HG03571 (cell line): ENCODE data around the gene SDCCAG8.

Experiments
- ATAC-seq: cut with Tn5 transposase; IDR thresholded peaks from one replicate; pipeline ENCODE4 v1.9.1; 2021; ENCODE audit not compliant: unreplicated experiment

The SDCCAG8 gene

DNA sequence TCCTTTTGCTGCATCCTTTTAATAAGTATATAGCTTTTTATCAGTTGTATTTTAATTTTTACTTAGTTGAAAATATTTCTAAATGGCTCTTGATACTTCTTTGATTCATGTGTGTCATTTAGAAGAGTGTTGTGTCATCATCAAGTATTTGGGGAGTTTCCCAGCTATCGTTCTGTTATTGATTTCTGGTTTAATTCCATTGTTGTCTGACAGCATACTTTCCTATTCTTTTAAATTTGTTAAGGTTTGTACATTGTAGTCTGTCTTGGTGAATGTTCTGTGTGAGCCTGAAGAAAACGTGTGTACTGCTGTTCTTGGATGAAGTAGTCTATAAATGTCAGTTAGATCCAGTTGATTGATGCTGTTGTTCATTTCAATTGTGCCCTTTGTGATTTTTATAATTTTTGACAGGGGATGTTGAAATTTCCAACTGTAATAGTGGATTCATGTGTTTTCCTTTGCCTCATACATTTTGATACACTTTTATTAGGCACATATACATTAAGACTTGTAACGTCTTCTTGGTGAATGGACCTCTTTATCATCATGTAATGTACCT lies 24.8 kb downstream of the SDCCAG8 start:
- no peak for ATAC-seq

DNA sequence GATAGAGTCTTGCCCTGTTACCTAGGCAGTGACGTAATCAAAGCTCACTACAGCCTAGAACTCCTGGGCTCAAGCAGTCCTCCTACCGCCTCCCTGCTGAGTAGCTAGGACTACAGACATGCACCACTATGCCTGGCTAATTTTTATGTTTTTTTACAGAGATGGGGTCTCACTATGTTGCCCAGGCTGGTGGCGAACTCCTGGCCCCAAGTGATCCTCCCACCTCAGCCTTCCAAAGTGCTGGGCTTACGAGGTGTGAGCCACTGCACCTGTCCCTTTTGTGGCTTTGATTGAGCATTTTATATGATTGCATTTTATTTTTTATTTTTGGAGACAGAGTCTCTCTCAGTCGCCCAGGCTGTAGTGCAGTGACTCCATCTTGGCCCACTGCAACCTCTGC lies 25.8 kb downstream of the SDCCAG8 start:
- ATAC-seq: no peak

DNA sequence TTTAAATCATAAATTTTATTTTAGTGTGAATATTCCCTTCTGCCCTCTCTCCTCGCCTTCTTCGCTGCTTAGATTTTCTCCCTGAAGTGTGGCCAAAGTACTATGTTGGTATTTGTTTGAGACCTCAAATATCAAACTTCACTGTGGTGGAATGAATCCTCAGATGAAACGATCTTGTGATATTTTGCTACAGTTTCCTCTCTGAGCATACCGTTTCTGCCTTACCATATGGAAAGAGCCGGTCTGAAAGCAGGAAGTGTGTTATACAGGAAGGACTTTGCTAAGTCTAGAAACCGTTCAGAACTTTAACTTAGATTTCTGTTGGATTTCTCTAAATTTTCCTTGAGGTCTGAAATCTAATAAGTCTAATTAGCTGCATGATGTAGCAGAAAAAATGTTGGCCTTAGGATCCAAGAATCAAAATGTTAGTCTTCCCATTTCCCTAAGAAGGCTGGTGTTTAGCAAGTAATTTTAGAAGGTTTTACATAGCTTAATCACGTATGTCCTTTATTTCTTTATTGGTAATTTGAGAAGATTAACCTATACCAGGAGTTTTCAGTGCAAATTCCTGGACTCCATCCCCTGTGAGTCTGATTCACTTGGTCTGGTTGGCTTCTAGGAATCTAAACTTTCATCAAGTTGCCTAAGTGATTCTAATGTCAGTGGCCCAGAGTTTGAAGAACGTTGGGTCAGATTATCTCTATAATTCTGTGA lies 30.7 kb downstream of the SDCCAG8 start:
- ATAC-seq: no peak

DNA sequence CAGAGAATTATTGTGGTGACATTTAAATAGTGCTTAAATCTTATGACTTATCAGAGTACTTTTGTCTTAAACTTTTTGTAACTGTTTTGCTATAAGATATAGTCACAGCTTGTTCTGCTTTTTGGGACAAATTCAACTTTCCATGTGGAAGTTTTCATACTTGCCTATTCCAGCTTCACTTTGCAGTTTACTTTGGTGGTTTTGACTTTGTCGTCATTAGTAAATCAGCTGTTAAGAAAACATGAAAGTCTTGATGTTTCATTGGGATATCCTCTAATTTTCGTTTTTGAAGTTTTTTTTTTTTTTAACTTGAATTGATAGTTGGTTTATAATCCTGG lies 31.3 kb downstream of the SDCCAG8 start:
- no peak for ATAC-seq

DNA sequence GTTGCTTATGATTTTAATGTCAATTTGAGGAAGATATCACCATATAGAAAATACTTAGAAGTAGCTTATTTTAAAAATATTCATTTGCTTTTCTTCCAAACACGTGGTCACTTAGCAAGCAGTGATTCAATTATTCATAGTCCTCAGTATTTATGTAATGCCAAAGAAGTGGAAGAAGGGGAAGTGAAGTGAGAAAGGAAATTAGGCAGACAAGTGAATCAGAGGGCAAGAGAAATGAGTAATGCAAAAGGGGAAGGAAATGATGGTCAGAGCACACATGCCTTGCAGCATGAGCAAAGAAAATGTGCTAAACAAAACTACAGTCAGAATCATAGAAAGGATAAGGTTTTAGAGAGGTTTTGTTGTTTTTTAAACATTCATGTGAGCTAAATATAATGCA lies 31.8 kb downstream of the SDCCAG8 start:
- peak; percentile 75 for ATAC-seq

DNA sequence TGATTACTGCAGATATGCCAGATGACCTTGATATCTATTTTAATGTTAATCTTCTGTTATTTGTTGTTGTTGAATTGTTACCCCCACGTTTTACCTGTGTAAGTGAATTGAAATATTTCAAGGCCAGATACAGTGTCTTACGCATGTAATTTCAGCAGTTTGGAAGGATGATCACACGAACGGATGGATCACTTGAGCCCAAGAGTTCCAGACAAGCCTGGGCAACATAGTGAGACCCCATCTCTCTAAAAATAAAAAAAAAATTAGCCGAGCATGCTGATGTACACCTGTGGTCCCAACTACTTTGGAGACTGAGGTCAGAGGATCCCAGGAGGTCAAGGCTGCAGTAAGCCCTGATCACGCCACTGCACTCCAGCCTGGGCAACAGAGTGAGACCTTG lies 32.2 kb downstream of the SDCCAG8 start:
- ATAC-seq: no peak

DNA sequence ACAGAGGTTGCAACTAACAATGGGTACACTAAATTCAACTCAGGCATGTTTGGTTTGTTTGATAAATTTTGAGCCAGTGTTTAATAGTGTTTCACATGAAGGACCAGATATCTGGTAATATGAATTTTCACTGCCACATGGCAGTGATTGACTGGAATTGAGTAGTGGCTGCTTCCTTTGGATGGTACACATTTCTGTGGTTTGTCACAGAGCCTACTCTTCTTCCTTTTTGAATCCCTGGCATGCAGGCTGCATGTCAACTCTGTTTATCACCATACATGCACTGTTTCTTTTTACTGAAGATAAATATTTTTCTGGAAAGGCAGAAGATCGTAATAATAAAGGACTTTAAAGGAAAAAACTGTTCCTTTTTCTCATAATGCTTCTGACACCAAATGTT lies 35.5 kb downstream of the SDCCAG8 start:
- ATAC-seq: no peak

DNA sequence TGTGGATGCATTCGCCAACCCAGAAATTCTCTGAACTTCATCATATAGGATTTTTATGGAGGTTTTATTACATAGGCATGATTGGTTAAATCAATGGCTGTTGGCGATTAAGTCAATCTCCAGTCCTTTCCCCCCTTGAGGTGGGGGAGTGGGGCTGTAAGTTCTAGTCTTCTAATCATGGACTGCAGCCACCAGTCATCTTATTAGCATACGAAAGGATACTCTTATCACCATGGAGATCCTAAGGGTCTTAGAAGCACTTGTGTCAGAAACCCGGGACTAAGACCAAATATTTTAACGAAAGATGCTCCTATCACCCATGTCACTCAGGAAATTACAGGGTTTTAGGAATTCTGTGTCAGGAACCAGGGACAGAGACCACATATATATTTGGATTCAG lies 36.3 kb downstream of the SDCCAG8 start:
- no peak for ATAC-seq

DNA sequence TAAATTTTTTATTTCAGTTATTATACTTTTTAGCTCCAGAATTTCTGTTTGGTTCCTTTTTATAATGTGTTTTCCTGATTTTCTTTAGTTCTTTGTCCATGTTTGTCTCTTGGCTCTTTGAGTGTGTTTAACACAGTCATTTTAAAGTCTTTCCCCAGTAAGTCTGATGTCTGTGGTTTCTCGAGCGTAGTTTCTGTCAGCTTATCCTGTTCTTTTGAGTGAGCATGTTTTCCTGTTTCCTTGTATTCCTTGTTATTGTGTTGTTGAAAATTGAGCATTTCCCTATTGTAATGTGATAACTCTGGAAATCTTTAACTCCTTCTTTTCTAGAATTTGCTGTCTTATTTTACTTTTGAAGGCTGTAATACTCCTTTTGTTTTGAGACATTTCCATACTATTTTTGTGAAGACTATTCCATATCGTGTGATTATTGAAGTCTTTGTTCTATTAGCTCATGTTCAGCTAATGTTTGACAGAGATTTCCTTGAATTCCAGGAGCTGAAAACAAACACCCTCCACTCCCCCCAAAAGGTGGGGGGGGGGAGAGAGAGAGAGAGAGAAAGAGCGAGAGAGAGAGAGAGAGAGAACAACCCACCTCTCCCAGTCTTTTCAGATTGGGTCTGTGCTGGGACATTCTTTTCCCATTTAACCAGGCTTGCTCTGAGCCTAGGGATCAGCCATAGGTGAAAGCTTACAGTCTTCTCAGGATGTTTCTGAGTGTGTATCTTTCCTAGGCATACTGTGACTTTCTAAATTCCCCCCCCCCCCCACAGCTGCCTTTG lies 38.3 kb downstream of the SDCCAG8 start:
- ATAC-seq: no peak

DNA sequence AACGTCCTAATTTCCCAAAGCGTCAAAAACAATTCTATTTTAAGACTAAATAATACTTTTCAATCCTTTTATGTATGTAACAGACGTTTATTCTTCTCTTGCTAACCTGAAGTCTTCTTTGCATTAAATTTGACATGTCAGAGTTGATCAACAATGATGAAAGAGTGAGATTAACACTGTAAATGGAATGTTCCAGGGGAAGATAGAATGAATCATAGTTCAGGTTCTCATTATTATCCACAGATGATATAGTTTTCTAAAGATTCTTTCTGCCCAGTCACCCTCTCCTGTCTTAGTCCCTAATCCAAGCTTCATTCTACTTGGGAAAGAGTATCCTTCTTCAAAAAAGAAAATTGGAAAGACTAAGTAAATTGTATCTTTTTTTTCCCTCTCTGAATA lies 38.9 kb downstream of the SDCCAG8 start:
- ATAC-seq: no peak

DNA sequence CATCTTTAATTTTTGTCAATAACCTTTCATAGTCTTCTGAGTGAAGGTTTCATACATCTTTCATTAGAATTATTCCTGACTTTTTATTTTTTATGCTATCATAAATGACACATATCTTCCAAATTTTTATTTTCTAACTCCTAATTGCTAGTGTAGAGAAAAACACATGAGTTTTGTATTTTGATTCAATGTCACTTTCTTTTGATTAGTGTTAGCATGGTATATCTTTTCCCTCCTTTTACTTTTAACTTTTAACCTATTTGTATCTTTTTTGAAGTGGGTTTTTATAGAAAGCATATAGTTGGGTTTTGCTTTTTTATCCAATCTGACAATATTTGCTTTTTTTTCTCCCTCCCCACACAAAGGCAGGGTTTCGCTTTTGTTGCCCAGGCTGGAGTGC lies 43.2 kb downstream of the SDCCAG8 start:
- no peak for ATAC-seq

DNA sequence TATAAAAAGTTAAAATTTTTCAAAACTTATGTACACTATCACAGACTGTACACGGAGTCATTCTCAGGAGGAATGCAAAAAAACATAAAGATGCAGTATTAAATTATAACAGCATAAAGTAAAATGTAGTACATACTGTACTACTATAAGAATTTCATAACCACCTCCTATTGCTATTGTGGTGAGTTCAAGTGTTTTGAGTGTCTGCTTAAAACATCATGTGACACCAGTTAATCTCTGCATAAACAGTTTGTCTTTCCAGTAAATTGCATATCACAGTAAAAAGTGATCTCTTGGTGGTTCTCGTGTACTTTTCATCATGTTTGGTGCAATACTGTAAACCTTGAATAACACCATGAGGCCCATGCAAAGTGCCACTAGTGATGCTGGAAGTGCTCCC lies 45.2 kb downstream of the SDCCAG8 start:
- no peak for ATAC-seq

DNA sequence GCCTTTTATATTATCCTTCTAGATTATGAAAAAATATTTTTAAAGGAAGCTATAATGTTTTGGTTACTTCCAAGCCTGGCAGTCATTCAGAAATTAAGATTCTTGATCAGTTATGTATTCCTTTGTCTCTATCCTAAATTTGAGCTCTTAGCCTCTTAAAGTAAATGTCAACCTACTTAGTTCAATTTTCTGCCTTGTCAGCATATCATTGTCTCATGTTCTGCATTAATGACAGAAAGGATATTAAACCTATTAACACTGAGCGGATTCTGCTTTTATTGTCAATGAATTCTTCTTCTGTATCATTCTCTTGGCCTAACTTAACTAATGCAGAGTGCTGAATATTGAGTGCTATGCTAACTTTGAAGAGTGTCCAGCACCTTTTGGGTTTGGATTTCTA lies 56.0 kb downstream of the SDCCAG8 start:
- ATAC-seq: no peak

DNA sequence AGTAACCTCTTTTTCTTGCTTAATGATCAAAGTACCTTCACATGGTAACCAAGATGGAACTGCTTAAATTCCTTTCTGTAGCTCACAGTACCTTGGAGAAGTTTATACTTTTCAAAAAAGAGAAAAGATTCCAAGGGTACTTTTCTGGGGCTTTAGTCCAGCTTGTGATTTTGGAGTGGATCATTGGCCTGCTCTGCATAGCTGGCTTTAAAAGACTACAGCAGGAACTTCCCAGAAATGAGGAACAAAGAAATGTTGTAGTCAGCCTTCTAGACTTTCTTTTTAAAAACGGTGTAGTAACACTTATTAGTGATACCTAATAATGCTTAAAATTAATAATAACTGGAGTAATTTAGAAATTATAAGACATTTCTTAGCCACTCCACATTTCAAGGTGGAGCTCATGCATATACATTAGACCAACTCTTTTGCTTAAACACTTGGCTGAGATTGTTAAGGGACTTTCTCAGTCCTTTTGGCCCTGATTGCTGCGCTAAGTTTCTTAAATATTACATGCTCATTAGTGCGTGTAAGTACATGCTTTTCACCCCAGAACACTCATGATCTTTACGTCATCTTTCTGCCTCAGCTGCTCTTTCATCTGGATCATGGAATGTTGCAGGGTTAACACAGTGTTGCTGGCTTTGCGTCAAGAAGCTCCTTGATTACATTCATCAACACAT lies 57.3 kb downstream of the SDCCAG8 start:
- peak; percentile 37 for ATAC-seq

DNA sequence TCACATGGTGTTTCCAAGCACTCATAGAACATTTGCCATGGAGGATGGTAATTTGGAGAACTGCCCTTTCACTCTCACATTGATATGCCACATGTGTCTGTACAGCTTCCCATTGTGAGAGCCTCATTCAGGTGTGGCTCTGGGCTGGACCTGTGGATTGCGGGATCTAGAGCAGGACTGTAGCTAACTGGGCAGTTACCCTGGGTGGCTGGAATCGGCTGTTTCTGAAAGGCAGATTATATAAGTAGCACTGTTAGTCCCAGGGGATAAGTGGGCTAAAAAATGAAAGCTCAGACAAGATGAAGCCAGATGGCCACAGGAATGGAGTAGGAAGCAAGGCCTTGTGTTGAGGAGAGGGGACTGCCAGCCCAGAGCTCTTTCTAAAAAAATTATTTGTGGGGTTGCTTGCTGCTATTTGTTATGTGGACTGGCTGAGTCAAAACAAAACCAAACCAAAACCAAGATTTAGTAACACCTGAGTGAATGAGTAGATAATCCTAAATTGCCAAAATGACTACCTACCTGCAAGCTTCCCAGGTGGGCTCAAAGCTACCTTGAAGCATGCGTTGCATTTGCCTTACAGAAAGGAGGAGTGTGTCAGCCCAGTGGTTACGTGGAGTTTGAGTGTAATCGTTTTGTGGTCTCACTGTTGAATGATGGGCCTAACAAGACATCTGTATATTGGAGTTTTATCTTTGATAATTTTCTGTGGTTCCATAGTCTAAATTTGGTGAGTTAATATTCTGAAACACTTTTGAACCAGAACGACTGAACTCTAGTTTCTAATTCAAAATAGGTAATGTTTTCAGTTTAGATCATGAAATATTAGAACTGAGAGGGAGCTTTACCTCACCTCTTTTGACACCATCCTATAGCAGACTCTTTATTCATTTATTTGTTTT lies 58.0 kb downstream of the SDCCAG8 start:
- ATAC-seq: peak; percentile 75

DNA sequence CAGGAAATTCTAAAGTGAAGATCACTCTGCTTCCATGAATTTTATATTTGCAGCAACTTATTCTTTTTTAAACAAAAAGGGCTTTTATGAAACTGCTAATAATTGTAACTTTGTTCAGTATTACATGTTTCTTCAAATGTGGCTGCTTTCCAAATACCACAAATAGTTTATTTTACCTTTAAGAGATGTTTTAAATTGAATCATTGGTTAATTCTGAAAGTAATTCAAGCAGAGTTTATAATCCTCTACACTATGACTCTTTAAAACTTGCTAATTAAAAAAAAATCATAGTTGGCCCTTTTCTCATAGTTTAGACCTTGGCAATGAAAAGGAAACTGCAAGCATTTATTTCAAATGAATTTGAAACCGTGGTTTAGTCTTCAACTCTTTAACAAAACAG lies 59.6 kb downstream of the SDCCAG8 start:
- no peak for ATAC-seq

DNA sequence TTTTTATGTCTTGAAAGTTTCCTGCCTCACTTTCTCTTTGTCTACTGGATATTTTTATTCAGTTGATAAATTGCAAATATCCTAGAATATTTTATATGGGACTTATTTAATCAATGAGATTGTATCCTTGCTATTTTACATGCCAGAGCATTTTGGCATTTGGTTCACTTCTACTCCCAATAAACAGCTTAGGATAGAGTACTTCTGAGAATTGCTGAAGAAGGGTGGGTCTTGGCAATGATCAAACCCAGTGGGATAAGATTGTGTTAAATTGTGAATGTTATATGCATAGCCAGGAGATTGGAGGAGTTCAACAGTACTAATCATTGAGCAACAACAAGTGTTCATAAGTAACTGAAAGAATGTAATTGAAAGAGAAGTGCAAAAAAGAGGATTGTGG lies 60.1 kb downstream of the SDCCAG8 start:
- no peak for ATAC-seq

DNA sequence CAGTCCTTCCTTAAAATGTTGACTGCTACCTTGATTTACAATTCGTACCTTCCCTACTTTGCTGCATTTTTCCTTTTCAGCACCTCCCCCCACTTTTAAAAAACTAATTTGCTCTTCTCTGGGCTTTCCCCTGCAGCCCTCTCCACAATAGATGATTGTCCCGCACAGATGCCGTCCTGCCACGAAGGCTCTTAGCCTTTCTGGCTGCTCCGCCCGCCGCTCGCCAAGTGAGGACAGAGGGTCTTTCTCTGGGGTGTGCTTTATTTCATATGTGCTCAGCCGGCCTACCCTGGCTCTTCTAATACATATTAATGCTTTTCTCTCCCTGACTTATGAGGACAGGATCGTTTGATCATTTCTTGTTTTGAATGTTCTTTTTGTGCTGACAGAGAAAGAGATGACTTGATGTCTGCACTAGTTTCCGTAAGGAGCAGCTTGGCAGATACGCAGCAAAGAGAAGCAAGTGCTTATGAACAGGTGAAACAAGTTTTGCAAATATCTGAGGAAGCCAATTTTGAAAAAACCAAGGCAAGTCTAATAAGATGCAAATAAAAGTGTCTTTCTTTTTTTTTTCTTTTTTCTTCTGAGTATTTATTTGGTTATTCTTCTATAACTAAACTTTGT lies 60.6 kb downstream of the SDCCAG8 start:
- ATAC-seq: no peak

DNA sequence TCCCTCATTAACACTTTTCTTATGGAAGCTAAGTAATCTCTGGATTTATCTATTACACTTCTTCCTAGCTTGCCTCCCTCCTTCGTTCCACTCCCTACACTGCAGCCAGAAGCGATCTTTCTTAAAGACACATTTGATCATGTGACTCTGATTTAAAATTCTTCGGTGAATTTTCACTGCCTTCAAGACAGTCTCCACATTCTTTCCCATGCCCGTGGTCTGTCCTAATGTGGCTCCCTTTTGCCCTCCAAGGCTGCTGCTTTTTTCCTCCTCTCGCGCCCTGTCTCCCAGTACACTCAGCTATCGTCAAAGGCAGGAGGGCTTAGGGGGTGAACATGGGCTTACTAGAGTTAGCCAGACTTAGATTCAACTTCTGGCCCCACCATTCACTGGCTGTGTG lies 64.4 kb downstream of the SDCCAG8 start:
- ATAC-seq: no peak

DNA sequence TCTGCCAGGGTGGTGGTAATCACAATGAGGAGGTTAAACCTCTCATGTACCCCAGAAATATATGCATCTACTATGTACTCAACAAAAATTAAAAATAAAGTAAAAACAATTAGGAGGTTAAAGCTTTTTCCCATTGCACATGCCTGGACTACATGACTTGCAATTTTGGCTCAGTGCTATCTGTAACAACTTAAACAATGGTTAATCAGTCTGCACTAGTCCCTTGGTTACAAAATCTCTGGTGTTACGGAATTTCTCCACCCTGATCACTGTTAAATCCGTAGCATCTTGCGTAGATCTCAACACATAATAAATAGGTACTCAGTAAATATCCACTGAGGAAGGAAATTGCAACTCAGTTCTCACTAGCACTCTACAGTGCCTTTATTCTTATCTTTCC lies 66.5 kb downstream of the SDCCAG8 start:
- no peak for ATAC-seq
